DND-41 (cell line): ENCODE measurements around the gene TECPR2.

Experiments used
- EZH2 ChIP-seq: IDR thresholded peaks from 3 replicates; pipeline ENCODE4 v1.6.1; 2012; ENCODE audit warnings: borderline replicate concordance, low read depth, mild to moderate bottlenecking, moderate library complexity, low read length, inconsistent platforms; ENCODE audit not compliant: severe bottlenecking
- TF ChIP-seq, protein P1 (sequence below): IDR thresholded peaks from 2 replicates; pipeline ENCODE4 v1.5.1; 2012; ENCODE audit warnings: borderline replicate concordance, low read length, moderate library complexity, mild to moderate bottlenecking; ENCODE audit not compliant: poor library complexity, severe bottlenecking; ENCODE audit errors: extremely low read depth

- TF ChIP-seq, protein P1, sequence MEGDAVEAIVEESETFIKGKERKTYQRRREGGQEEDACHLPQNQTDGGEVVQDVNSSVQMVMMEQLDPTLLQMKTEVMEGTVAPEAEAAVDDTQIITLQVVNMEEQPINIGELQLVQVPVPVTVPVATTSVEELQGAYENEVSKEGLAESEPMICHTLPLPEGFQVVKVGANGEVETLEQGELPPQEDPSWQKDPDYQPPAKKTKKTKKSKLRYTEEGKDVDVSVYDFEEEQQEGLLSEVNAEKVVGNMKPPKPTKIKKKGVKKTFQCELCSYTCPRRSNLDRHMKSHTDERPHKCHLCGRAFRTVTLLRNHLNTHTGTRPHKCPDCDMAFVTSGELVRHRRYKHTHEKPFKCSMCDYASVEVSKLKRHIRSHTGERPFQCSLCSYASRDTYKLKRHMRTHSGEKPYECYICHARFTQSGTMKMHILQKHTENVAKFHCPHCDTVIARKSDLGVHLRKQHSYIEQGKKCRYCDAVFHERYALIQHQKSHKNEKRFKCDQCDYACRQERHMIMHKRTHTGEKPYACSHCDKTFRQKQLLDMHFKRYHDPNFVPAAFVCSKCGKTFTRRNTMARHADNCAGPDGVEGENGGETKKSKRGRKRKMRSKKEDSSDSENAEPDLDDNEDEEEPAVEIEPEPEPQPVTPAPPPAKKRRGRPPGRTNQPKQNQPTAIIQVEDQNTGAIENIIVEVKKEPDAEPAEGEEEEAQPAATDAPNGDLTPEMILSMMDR, result no peak
- TF ChIP-seq EZH2, result no peak
Observed at GRCh38 chr14:102491366-102491765, 128.6 kb downstream of the TECPR2 start.
